Type B pancreatic cell (in vitro differentiated cells): ENCODE results near the gene MAST3. TPM values are rescaled to one million over a fixed set of nuclear protein-coding genes. Genes with fewer than 3 reads are reported as not detected.

Source experiments
- DNase-seq: peaks from one replicate; pipeline ENCODE4 v3.0.0; 2021; ENCODE audit warnings: mixed read lengths; ENCODE audit not compliant: unreplicated experiment; ENCODE audit errors: extremely low spot score
- H3K27ac Mint-ChIP-seq: 2 replicates; pipeline ENCODE4 v1.8.0; 2021; ENCODE audit warnings: mild to moderate bottlenecking, mixed read lengths
- H3K27me3 Mint-ChIP-seq: 2 replicates; pipeline ENCODE4 v1.8.0; 2021; ENCODE audit warnings: mixed read lengths
- H3K36me3 Mint-ChIP-seq: 2 replicates; pipeline ENCODE4 v1.8.0; 2021; ENCODE audit warnings: mixed read lengths
- H3K4me1 Mint-ChIP-seq: one replicate; pipeline ENCODE4 v1.8.0; 2021; ENCODE audit warnings: mixed read lengths; ENCODE audit not compliant: unreplicated experiment
- H3K4me3 Mint-ChIP-seq: 2 replicates; pipeline ENCODE4 v1.8.0; 2021; ENCODE audit warnings: mild to moderate bottlenecking, mixed read lengths
- H3K9me3 Mint-ChIP-seq: 2 replicates; pipeline ENCODE4 v1.8.0; 2021; ENCODE audit warnings: mixed read lengths
- total RNA-seq: library from RNA; stranded (reverse); gene quantifications from 2 replicates; pipeline ENCODE4 v1.2.1, GENCODE V29; 2021; ENCODE audit warnings: low replicate concordance
- TF ChIP-seq, protein P1 (sequence below): fragments of 200-600 bp; sonication (generic); conservative IDR thresholded peaks from 2 replicates; pipeline ENCODE4 v1.5.0; 2021; ENCODE audit warnings: antibody characterized with exemption, mild to moderate bottlenecking

MAST3 gene
- total RNA-seq, 1 donor from 2014 or later: 14.1 TPM

DNA sequence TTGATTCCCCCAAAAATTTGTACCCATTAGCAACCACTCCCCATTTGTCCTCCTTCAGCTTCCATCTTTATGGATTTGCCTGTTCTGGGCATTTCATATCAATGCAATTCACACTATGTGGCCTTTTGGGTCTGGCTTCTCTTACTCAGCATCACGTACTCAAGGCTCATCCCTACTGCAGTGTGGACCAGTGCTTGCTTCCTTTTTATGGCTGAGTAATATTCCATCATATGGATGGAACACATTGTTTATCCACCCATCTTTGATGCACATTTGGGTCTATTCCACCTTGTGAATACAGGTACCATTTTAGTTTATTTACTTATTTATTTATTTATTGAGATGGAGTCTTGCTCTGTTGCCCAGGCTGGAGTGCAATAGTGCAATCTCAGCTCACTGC is 42.9 kb downstream of the MAST3 start:
- no peak overlapping the region for H3K4me3 Mint-ChIP-seq

DNA sequence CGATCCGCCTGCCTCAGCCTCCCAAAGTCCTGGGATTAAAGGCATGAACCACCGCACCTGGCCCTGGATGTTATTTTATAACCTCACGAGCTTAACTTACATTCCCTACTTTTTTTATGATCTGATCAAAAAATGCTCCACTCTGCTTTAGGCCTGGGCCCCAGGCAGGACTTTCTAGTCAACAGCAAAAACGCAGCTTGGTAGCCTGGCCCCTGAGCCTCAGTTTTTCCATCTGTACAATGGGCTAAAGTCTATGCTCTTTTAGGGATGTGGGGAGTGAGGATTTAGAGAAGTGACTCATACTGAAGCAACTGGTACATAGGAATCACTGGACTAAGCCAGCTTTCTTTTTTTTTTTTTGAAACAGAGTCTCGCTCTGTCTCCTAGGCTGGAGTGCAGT is 43.5 kb downstream of the MAST3 start:
- TF ChIP-seq, protein P1, sequence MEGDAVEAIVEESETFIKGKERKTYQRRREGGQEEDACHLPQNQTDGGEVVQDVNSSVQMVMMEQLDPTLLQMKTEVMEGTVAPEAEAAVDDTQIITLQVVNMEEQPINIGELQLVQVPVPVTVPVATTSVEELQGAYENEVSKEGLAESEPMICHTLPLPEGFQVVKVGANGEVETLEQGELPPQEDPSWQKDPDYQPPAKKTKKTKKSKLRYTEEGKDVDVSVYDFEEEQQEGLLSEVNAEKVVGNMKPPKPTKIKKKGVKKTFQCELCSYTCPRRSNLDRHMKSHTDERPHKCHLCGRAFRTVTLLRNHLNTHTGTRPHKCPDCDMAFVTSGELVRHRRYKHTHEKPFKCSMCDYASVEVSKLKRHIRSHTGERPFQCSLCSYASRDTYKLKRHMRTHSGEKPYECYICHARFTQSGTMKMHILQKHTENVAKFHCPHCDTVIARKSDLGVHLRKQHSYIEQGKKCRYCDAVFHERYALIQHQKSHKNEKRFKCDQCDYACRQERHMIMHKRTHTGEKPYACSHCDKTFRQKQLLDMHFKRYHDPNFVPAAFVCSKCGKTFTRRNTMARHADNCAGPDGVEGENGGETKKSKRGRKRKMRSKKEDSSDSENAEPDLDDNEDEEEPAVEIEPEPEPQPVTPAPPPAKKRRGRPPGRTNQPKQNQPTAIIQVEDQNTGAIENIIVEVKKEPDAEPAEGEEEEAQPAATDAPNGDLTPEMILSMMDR: no peak
- Mint-ChIP-seq H3K27me3 (no peaks in the 10 kb centered on the region), H3K4me1 (peaks cover 2% of the 10 kb centered on the region), H3K27ac (no peak overlapping the region), H3K36me3 (peaks cover 7% of the 10 kb centered on the region), H3K4me3 (no peak overlapping the region), H3K9me3 (no peaks in the 10 kb centered on the region)
- DNase-seq: no peak

More for the DNA sequence above, 42.9 kb downstream of the MAST3 start:
- Mint-ChIP-seq H3K4me1 (peaks cover 4% of the 10 kb centered on the region), H3K27me3 (no peaks in the 10 kb centered on the region), H3K36me3 (peaks cover 7% of the 10 kb centered on the region), H3K9me3 (no peaks in the 10 kb centered on the region), H3K27ac (no peak overlapping the region)
- no peak for DNase-seq
- TF ChIP-seq, protein P1: no peak

DNA sequence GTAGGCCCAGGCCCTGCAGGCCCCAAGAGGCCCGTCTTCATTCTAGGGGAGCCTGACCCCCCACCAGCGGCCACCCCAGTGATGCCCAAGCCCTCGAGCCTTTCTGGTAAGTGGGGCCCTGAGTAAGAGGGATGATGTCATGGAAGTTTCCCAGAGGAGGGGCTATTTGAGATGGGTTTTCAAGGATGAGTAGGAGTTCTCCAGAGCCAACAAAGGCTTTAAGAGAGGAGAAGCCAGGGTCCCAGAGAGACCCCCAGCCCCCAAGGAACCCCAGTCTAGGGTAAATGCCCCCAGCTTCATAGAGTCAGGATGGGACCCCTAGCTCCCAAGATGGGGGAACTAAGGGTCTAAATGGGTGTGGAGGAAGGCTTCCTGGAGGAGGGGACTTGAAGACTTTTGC is 46.3 kb downstream of the MAST3 start:
- Mint-ChIP-seq H3K4me1 (no peaks in the 10 kb centered on the region), H3K9me3 (no peaks in the 10 kb centered on the region), H3K27me3 (no peaks in the 10 kb centered on the region), H3K36me3 (peaks cover 13% of the 10 kb centered on the region), H3K27ac (no peak overlapping the region), H3K4me3 (no peak overlapping the region)
- no peak for DNase-seq
- TF ChIP-seq, protein P1: no peak

DNA sequence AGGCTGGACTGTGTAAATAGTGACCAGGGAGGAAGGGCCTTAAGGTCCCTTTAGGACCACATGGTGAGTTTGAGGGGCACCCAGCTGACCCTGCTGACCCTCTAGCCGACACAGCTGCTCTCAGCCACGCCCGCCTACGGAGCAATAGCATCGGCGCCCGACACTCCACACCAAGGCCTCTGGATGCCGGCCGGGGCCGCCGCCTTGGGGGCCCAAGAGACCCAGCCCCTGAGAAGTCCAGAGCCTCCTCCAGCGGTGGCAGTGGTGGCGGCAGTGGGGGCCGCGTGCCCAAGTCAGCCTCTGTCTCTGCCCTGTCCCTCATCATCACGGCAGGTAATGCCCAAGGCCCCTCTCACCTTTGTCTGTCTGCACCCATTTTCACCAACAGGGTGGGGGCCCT is 46.8 kb downstream of the MAST3 start:
- Mint-ChIP-seq H3K27ac (no peak overlapping the region), H3K36me3 (peaks cover 13% of the 10 kb centered on the region), H3K4me1 (no peaks in the 10 kb centered on the region), H3K4me3 (no peak overlapping the region), H3K9me3 (no peaks in the 10 kb centered on the region), H3K27me3 (no peaks in the 10 kb centered on the region)
- no peak for DNase-seq
- TF ChIP-seq, protein P1: no peak

DNA sequence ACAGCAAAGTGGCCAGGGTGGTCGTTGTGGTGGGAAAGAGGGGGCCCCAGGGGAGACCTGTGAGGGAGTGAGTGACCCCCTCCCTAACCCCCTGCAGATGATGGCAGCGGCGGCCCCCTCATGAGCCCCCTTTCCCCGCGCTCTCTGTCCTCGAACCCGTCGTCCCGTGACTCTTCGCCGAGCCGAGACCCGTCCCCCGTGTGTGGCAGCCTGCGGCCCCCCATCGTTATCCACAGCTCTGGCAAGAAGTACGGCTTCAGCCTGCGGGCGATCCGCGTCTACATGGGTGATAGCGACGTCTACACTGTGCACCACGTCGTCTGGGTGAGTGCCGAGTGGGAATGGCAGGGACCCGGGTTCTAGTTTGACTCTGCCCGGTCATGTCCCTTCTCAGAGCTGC is 47.3 kb downstream of the MAST3 start:
- DNase-seq: no peak
- Mint-ChIP-seq H3K4me1 (no peaks in the 10 kb centered on the region), H3K4me3 (no peak overlapping the region), H3K9me3 (no peaks in the 10 kb centered on the region), H3K27ac (no peak overlapping the region), H3K36me3 (peaks cover 13% of the 10 kb centered on the region), H3K27me3 (no peaks in the 10 kb centered on the region)
- TF ChIP-seq, protein P1: no peak
